HEK293 (cell line): ENCODE data around the gene HS1BP3.

Experiments used
- BCL11B ChIP-seq: fragments of 450-650 bp; formaldehyde crosslinking; IDR thresholded peaks from 2 replicates; pipeline ENCODE4 v1.5.1; 2016; ENCODE audit warnings: low read depth, missing biosample characterization, missing genetic modification characterization
- EGR2 ChIP-seq: fragments of 450-650 bp; formaldehyde crosslinking; IDR thresholded peaks from 2 replicates; pipeline ENCODE4 v1.5.1; 2016; ENCODE audit warnings: low read depth, missing biosample characterization, missing genetic modification characterization
- GLIS1 ChIP-seq: fragments of 450-650 bp; formaldehyde crosslinking; IDR thresholded peaks from 2 replicates; pipeline ENCODE4 v1.5.1; 2016; ENCODE audit warnings: missing biosample characterization, missing genetic modification characterization
- ZBTB20 ChIP-seq: fragments of 450-650 bp; formaldehyde crosslinking; IDR thresholded peaks from 2 replicates; pipeline ENCODE4 v1.5.1; 2016; ENCODE audit warnings: missing biosample characterization, missing genetic modification characterization
- ZBTB8A ChIP-seq: fragments of 450-650 bp; formaldehyde crosslinking; IDR thresholded peaks from 2 replicates; pipeline ENCODE4 v1.5.1; 2016; ENCODE audit warnings: missing biosample characterization, missing genetic modification characterization
- ZIC2 ChIP-seq: fragments of 450-650 bp; formaldehyde crosslinking; IDR thresholded peaks from 2 replicates; pipeline ENCODE4 v1.5.1; 2016; ENCODE audit warnings: missing biosample characterization, missing genetic modification characterization
- ZNF146 ChIP-seq: fragments of 450-650 bp; formaldehyde crosslinking; IDR thresholded peaks from 2 replicates; pipeline ENCODE4 v1.5.1; 2016; ENCODE audit warnings: missing biosample characterization, missing genetic modification characterization
- ZNF157 ChIP-seq: fragments of 450-650 bp; formaldehyde crosslinking; IDR thresholded peaks from 2 replicates; pipeline ENCODE4 v1.5.1; 2016; ENCODE audit warnings: missing biosample characterization, missing genetic modification characterization
- ZNF354C ChIP-seq: fragments of 450-650 bp; formaldehyde crosslinking; IDR thresholded peaks from 2 replicates; pipeline ENCODE4 v1.5.1; 2016; ENCODE audit warnings: missing biosample characterization, missing genetic modification characterization, low read depth, borderline replicate concordance
- ZNF514 ChIP-seq: fragments of 450-650 bp; formaldehyde crosslinking; IDR thresholded peaks from 2 replicates; pipeline ENCODE4 v1.5.1; 2016; ENCODE audit warnings: missing biosample characterization, missing genetic modification characterization
- ZNF555 ChIP-seq: fragments of 450-650 bp; formaldehyde crosslinking; conservative IDR thresholded peaks from 2 replicates; pipeline ENCODE4 v1.5.1; 2017; ENCODE audit warnings: missing biosample characterization, mild to moderate bottlenecking, missing genetic modification characterization, inconsistent platforms
- ZNF596 ChIP-seq: fragments of 450-650 bp; IDR thresholded peaks from 2 replicates; pipeline ENCODE4 v1.5.0; 2018; ENCODE audit warnings: missing biosample characterization, mild to moderate bottlenecking, missing genetic modification characterization, moderate library complexity
- ZNF624 ChIP-seq: fragments of 450-650 bp; formaldehyde crosslinking; IDR thresholded peaks from 2 replicates; pipeline ENCODE4 v1.5.1; 2017; ENCODE audit warnings: missing biosample characterization, missing genetic modification characterization
- TF ChIP-seq, protein P1 (sequence below): fragments of 450-650 bp; formaldehyde crosslinking; IDR thresholded peaks from 2 replicates; pipeline ENCODE4 v1.5.1; 2016; ENCODE audit warnings: missing biosample characterization, missing genetic modification characterization
- TF ChIP-seq, protein P2 (sequence below): fragments of 450-650 bp; formaldehyde crosslinking; IDR thresholded peaks from 2 replicates; pipeline ENCODE4 v1.5.1; 2017; ENCODE audit warnings: missing biosample characterization, mild to moderate bottlenecking, missing genetic modification characterization, moderate library complexity
- TF ChIP-seq, protein P3 (sequence below): fragments of 450-650 bp; formaldehyde crosslinking; IDR thresholded peaks from 2 replicates; pipeline ENCODE4 v1.5.1; 2017; ENCODE audit warnings: missing biosample characterization, missing genetic modification characterization
- TF ChIP-seq, protein P4 (sequence below): fragments of 450-650 bp; formaldehyde crosslinking; IDR thresholded peaks from 2 replicates; pipeline ENCODE4 v1.5.1; 2016; ENCODE audit warnings: missing biosample characterization, missing genetic modification characterization
- TF ChIP-seq, protein P5 (sequence below): fragments of 450-650 bp; formaldehyde crosslinking; IDR thresholded peaks from 2 replicates; pipeline ENCODE4 v1.5.1; 2016; ENCODE audit warnings: missing biosample characterization, missing genetic modification characterization
- TF ChIP-seq, protein P6 (sequence below): fragments of 450-650 bp; formaldehyde crosslinking; IDR thresholded peaks from 2 replicates; pipeline ENCODE4 v1.5.1; 2016; ENCODE audit warnings: missing biosample characterization, missing genetic modification characterization
- TF ChIP-seq, protein P7 (sequence below): fragments of 450-650 bp; formaldehyde crosslinking; IDR thresholded peaks from 2 replicates; pipeline ENCODE4 v1.5.1; 2016; ENCODE audit warnings: missing biosample characterization, missing genetic modification characterization, borderline replicate concordance
- TF ChIP-seq, protein P8 (sequence below): fragments of 450-650 bp; formaldehyde crosslinking; IDR thresholded peaks from 2 replicates; pipeline ENCODE4 v1.5.1; 2016; ENCODE audit warnings: missing biosample characterization, missing genetic modification characterization

Gene HS1BP3

DNA sequence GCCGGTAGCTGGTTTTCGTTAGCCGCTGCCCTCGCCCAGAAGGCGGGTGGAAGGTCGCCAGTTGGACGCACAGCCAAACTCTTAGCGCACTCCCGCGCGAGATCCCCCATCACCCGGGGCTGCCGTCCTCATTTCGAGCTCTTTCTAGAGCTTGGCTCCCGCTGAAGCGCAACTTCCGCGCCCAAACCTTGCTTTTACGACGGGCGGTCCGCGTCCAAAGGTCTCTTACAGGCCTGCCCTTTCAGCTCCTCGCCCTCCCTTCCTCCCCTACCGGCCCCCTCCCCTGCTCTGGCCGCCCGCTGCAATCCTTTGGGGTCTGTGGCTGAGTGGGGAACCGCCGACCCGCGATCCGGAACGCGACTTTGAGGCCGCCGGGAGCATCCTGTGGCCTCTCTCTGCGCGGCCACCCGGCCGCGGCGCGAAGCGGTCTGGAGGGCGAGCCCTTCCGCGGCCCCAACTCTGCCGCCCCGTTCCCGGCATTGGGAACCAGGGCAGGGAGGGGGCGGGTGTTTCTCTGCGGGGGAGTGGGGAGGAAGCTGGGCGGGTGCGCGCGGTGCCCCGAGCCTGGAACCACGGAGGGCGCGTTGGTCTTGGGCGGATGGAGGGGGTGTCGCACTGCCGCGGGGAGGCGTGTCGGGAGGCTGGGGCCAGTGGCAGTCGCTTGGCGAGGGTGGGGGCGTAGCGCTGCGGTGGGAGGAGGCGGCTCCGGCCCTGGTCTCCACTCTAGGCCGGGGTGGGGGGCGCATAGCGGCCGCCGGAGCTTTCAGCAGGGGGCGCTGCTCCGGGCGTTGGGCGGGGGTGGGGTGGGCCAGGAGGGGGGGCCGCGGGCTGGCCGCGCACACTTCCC is 15.6 kb upstream of the HS1BP3 start, which contains the start of gene GDF7 (continued):
- TF ChIP-seq GLIS1 (tag by site-specific recombination): peak; percentile 79; the same call in 1 of the 2 replicates
- TF ChIP-seq, protein P1, sequence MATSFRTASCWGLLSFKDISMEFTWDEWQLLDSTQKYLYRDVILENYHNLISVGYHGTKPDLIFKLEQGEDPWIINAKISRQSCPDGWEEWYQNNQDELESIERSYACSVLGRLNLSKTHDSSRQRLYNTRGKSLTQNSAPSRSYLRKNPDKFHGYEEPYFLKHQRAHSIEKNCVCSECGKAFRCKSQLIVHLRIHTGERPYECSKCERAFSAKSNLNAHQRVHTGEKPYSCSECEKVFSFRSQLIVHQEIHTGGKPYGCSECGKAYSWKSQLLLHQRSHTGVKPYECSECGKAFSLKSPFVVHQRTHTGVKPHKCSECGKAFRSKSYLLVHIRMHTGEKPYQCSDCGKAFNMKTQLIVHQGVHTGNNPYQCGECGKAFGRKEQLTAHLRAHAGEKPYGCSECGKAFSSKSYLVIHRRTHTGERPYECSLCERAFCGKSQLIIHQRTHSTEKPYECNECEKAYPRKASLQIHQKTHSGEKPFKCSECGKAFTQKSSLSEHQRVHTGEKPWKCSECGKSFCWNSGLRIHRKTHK (tag by site-specific recombination): no peak
- TF ChIP-seq, protein P2, sequence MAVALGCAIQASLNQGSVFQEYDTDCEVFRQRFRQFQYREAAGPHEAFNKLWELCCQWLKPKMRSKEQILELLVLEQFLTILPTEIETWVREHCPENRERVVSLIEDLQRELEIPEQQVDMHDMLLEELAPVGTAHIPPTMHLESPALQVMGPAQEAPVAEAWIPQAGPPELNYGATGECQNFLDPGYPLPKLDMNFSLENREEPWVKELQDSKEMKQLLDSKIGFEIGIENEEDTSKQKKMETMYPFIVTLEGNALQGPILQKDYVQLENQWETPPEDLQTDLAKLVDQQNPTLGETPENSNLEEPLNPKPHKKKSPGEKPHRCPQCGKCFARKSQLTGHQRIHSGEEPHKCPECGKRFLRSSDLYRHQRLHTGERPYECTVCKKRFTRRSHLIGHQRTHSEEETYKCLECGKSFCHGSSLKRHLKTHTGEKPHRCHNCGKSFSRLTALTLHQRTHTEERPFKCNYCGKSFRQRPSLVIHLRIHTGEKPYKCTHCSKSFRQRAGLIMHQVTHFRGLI (tag by site-specific recombination): no peak
- TF ChIP-seq ZNF555 (tag by site-specific recombination): no peak
- TF ChIP-seq, protein P3, sequence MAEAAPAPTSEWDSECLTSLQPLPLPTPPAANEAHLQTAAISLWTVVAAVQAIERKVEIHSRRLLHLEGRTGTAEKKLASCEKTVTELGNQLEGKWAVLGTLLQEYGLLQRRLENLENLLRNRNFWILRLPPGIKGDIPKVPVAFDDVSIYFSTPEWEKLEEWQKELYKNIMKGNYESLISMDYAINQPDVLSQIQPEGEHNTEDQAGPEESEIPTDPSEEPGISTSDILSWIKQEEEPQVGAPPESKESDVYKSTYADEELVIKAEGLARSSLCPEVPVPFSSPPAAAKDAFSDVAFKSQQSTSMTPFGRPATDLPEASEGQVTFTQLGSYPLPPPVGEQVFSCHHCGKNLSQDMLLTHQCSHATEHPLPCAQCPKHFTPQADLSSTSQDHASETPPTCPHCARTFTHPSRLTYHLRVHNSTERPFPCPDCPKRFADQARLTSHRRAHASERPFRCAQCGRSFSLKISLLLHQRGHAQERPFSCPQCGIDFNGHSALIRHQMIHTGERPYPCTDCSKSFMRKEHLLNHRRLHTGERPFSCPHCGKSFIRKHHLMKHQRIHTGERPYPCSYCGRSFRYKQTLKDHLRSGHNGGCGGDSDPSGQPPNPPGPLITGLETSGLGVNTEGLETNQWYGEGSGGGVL (tag by site-specific recombination): peak; percentile 94
- TF ChIP-seq, protein P4, sequence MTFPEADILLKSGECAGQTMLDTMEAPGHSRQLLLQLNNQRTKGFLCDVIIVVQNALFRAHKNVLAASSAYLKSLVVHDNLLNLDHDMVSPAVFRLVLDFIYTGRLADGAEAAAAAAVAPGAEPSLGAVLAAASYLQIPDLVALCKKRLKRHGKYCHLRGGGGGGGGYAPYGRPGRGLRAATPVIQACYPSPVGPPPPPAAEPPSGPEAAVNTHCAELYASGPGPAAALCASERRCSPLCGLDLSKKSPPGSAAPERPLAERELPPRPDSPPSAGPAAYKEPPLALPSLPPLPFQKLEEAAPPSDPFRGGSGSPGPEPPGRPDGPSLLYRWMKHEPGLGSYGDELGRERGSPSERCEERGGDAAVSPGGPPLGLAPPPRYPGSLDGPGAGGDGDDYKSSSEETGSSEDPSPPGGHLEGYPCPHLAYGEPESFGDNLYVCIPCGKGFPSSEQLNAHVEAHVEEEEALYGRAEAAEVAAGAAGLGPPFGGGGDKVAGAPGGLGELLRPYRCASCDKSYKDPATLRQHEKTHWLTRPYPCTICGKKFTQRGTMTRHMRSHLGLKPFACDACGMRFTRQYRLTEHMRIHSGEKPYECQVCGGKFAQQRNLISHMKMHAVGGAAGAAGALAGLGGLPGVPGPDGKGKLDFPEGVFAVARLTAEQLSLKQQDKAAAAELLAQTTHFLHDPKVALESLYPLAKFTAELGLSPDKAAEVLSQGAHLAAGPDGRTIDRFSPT (tag by site-specific recombination): no peak
- TF ChIP-seq ZNF146 (tag by site-specific recombination): no peak
- TF ChIP-seq ZBTB20 (tag by site-specific recombination): peak; percentile 51; the same call in 1 of the 2 replicates
- TF ChIP-seq ZNF624: no peak
- no peak for TF ChIP-seq ZNF596 (tag by site-specific recombination)
- peak; percentile 72 for TF ChIP-seq ZBTB8A (tag by site-specific recombination)
- TF ChIP-seq, protein P5, sequence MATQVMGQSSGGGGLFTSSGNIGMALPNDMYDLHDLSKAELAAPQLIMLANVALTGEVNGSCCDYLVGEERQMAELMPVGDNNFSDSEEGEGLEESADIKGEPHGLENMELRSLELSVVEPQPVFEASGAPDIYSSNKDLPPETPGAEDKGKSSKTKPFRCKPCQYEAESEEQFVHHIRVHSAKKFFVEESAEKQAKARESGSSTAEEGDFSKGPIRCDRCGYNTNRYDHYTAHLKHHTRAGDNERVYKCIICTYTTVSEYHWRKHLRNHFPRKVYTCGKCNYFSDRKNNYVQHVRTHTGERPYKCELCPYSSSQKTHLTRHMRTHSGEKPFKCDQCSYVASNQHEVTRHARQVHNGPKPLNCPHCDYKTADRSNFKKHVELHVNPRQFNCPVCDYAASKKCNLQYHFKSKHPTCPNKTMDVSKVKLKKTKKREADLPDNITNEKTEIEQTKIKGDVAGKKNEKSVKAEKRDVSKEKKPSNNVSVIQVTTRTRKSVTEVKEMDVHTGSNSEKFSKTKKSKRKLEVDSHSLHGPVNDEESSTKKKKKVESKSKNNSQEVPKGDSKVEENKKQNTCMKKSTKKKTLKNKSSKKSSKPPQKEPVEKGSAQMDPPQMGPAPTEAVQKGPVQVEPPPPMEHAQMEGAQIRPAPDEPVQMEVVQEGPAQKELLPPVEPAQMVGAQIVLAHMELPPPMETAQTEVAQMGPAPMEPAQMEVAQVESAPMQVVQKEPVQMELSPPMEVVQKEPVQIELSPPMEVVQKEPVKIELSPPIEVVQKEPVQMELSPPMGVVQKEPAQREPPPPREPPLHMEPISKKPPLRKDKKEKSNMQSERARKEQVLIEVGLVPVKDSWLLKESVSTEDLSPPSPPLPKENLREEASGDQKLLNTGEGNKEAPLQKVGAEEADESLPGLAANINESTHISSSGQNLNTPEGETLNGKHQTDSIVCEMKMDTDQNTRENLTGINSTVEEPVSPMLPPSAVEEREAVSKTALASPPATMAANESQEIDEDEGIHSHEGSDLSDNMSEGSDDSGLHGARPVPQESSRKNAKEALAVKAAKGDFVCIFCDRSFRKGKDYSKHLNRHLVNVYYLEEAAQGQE: no peak
- TF ChIP-seq BCL11B (tag by site-specific recombination): no peak
- no peak for TF ChIP-seq ZNF514
- no peak for TF ChIP-seq ZNF354C (tag by site-specific recombination)
- no peak for TF ChIP-seq ZNF157 (tag by site-specific recombination)
- peak; percentile 40; the same call in 1 of the 2 replicates for TF ChIP-seq ZIC2 (tag by site-specific recombination)
- TF ChIP-seq, protein P6, sequence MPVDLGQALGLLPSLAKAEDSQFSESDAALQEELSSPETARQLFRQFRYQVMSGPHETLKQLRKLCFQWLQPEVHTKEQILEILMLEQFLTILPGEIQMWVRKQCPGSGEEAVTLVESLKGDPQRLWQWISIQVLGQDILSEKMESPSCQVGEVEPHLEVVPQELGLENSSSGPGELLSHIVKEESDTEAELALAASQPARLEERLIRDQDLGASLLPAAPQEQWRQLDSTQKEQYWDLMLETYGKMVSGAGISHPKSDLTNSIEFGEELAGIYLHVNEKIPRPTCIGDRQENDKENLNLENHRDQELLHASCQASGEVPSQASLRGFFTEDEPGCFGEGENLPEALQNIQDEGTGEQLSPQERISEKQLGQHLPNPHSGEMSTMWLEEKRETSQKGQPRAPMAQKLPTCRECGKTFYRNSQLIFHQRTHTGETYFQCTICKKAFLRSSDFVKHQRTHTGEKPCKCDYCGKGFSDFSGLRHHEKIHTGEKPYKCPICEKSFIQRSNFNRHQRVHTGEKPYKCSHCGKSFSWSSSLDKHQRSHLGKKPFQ (tag by site-specific recombination): no peak
- TF ChIP-seq, protein P7, sequence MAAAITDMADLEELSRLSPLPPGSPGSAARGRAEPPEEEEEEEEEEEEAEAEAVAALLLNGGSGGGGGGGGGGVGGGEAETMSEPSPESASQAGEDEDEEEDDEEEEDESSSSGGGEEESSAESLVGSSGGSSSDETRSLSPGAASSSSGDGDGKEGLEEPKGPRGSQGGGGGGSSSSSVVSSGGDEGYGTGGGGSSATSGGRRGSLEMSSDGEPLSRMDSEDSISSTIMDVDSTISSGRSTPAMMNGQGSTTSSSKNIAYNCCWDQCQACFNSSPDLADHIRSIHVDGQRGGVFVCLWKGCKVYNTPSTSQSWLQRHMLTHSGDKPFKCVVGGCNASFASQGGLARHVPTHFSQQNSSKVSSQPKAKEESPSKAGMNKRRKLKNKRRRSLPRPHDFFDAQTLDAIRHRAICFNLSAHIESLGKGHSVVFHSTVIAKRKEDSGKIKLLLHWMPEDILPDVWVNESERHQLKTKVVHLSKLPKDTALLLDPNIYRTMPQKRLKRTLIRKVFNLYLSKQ: no peak
- peak; percentile 59 for TF ChIP-seq EGR2 (tag by site-specific recombination)
- TF ChIP-seq, protein P8, sequence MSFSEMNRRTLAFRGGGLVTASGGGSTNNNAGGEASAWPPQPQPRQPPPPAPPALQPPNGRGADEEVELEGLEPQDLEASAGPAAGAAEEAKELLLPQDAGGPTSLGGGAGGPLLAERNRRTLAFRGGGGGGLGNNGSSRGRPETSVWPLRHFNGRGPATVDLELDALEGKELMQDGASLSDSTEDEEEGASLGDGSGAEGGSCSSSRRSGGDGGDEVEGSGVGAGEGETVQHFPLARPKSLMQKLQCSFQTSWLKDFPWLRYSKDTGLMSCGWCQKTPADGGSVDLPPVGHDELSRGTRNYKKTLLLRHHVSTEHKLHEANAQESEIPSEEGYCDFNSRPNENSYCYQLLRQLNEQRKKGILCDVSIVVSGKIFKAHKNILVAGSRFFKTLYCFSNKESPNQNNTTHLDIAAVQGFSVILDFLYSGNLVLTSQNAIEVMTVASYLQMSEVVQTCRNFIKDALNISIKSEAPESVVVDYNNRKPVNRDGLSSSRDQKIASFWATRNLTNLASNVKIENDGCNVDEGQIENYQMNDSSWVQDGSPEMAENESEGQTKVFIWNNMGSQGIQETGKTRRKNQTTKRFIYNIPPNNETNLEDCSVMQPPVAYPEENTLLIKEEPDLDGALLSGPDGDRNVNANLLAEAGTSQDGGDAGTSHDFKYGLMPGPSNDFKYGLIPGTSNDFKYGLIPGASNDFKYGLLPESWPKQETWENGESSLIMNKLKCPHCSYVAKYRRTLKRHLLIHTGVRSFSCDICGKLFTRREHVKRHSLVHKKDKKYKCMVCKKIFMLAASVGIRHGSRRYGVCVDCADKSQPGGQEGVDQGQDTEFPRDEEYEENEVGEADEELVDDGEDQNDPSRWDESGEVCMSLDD: no peak
